ENCODE measurements around the gene RACK1.
A peak's percentile ranks its signal among the peaks of the same experiment; 100 is the strongest.

Gene RACK1

DNA sequence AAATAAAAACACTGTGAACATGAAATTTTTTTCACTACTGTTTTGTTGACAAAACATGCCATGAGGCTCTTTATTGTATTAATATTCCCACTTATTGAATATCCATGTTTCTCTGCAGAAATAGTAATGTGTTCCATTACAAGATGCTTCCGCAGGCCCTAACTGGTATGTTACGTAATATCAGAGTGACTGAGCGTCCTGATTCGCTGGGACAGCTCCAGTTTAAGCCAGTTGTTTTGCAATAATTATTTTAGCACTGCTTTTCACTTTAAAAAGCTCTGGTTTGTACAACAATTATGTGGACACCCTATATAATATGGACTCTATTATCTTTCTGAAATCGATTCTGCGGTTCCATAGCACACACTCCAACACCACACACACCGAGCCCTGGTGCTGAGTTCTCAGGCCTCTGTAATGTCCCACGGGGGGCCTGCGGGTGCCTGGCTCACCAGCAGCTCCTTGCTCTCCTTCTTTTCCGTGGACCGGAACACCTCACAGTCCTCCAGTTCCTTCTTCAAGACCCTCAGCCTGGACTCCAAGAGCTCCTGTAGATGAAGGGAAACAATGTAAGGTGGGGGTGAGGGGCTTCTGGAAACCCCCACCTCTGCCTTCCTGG is 40.5 kb downstream of the RACK1 start:
- H3K27me3 ChIP-seq (ENCODE audit: insufficient read depth, low read length) = no peaks in the 10 kb centered on the region; the same call in 1 of the 2 replicates
- peaks cover 10% of the 10 kb centered on the region for H3K4me1 ChIP-seq (ENCODE audit: control insufficient read depth, insufficient read depth, low read length, unreplicated experiment)
- peak overlapping the region; percentile 82; the same call in 1 of the 2 replicates for H3K4me3 ChIP-seq (ENCODE audit: low read depth, low read length)
- no peaks in the 10 kb centered on the region for H3K36me3 ChIP-seq (ENCODE audit: insufficient read depth, low read length)
- no peak overlapping the region for H3K27ac ChIP-seq (ENCODE audit: low read depth, low read length)
- H3K79me2 ChIP-seq (ENCODE audit: control insufficient read depth, insufficient read depth, low read length, unreplicated experiment) = no peaks in the 10 kb centered on the region
- H2AFZ ChIP-seq (ENCODE audit: low read length, unreplicated experiment) = no peak overlapping the region

DNA sequence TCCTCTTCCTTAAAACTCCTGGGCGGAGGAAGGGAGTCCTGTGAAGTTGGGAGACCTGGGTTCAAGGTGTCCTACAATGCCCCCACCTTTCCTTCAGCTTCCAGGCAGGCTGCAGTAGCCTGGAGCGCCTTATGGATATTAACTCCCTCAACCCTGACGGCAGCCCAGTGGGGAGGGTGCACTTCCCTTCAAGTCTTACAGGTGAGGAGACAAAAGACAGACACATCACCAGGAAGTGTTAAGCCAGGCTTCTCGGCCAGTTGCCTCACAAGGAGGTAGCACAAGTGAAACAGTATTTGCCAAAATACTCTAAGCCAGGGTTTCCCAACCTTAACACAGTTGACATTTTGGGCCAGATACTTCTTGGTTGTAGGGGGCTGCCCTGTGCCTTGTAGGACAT is 42.9 kb downstream of the RACK1 start:
- peaks cover 14% of the 10 kb centered on the region for H3K4me1 ChIP-seq (ENCODE audit: control insufficient read depth, insufficient read depth, low read length, unreplicated experiment)
- no peaks in the 10 kb centered on the region; the same call in 1 of the 2 replicates for H3K27me3 ChIP-seq (ENCODE audit: insufficient read depth, low read length)
- H3K36me3 ChIP-seq (ENCODE audit: insufficient read depth, low read length) = no peaks in the 10 kb centered on the region
- H3K27ac ChIP-seq (ENCODE audit: low read depth, low read length) = no peak overlapping the region
- no peak overlapping the region for H2AFZ ChIP-seq (ENCODE audit: low read length, unreplicated experiment)
- H3K4me3 ChIP-seq (ENCODE audit: low read depth, low read length) = no peak overlapping the region
- no peaks in the 10 kb centered on the region for H3K79me2 ChIP-seq (ENCODE audit: control insufficient read depth, insufficient read depth, low read length, unreplicated experiment)

DNA sequence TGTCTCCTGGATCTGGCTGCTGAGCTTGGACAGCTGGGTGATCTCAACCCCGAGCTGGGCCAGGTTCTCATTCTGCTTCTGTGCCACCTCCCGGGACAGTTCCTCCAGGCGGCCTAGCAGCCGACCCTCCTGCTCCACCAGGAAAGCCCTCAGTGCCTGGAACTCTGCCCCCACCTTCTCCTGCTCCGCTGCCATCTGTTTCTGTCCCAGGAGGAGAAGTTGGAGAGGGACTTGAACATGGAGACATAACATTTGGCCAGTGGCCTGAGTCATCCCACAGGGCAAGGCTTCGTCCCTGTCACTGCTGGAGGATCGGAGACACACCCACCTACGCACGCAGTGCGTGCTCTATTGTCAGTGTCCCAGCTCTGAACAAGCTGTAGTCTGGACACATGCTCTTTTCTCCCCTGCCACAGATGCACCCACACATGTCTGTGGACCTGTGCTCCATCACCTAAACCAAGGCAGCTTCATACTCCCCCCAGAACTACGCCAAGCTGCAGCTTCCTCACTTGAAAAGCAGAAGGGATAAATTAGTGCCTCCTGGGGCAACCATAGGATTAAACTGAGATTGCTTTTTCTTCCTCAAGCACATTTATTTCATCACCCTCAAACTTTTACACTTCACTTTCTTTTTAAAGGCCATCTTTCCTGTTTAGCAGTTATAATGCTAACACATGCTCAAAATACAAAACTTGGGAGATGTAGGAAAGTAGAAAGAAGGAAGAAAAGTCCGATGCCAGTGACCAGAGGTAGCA is 43.6 kb downstream of the RACK1 start:
- Histone ChIP-seq H3K79me2 (ENCODE audit: control insufficient read depth, insufficient read depth, low read length, unreplicated experiment) (no peaks in the 10 kb centered on the region), H3K27ac (ENCODE audit: low read depth, low read length) (no peak overlapping the region), H3K36me3 (ENCODE audit: insufficient read depth, low read length) (no peaks in the 10 kb centered on the region), H3K4me1 (ENCODE audit: control insufficient read depth, insufficient read depth, low read length, unreplicated experiment) (peaks cover 14% of the 10 kb centered on the region), H3K4me3 (ENCODE audit: low read depth, low read length) (no peak overlapping the region), H3K27me3 (ENCODE audit: insufficient read depth, low read length) (no peaks in the 10 kb centered on the region), H2AFZ (ENCODE audit: low read length, unreplicated experiment) (no peak overlapping the region)

DNA sequence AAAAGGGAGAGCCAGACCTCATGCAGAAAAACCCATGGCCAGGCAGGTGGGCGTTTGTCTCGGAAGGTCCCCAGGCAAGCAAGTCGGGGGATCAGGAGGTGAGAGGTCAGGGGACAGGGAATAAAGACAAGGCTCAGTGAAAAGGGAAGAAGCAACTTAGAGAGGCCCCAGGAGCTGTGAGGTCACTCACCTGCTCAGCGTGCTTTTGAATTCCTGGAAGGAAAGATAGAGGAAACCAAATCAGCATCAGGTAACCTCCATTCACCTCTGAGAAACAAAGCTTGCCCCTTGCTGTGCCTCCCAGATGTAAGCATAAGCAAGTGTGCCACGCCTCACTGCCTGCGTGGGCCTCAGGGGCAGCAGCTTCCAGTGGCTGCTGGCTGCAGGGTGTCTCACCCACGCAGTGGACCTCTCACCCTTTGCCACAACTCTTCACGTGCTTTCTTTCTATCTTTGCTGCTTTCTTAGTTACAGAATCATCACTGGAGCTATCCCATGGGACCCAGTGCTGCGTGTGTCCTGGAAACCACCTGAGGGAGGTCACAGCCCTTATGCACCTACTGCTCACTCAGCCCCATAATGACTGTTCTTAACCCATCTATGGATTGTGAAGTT is 44.7 kb downstream of the RACK1 start:
- Histone ChIP-seq H3K79me2 (ENCODE audit: control insufficient read depth, insufficient read depth, low read length, unreplicated experiment) (no peaks in the 10 kb centered on the region), H3K36me3 (ENCODE audit: insufficient read depth, low read length) (no peaks in the 10 kb centered on the region), H3K27me3 (ENCODE audit: insufficient read depth, low read length) (no peaks in the 10 kb centered on the region), H3K27ac (ENCODE audit: low read depth, low read length) (no peak overlapping the region), H3K4me1 (ENCODE audit: control insufficient read depth, insufficient read depth, low read length, unreplicated experiment) (peaks cover 14% of the 10 kb centered on the region), H3K4me3 (ENCODE audit: low read depth, low read length) (no peak overlapping the region), H2AFZ (ENCODE audit: low read length, unreplicated experiment) (no peak overlapping the region)

DNA sequence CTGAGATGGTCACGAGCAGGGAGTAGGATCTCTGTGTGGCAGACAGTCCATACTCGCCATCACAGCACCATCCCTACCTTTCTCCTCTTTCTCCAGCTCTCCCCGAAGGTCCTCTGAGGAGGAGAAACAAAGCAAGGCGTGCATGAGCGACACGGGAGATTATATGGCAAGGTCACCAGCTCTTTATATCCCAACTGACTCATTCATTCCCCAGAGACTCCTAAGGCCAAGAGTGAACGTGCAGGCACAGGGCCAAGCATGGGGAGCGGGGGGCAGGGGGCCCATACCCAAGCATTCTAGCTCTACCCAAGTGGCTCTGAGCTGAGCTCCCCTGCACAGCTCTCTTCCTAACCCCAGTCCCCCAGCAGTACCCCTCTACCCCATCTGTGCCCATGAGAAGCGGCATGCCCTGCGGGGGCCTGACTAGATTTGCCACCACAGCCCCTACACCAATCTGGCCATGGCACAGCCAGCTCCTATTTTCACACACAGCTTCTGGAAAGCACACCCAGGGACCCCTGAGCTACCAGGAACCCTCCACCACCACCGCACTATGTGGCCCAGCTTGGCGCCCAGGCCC is 45.5 kb downstream of the RACK1 start:
- Histone ChIP-seq H3K36me3 (ENCODE audit: insufficient read depth, low read length) (no peaks in the 10 kb centered on the region), H3K27ac (ENCODE audit: low read depth, low read length) (no peak overlapping the region), H3K4me3 (ENCODE audit: low read depth, low read length) (no peak overlapping the region), H2AFZ (ENCODE audit: low read length, unreplicated experiment) (no peak overlapping the region), H3K27me3 (ENCODE audit: insufficient read depth, low read length) (no peaks in the 10 kb centered on the region), H3K4me1 (ENCODE audit: control insufficient read depth, insufficient read depth, low read length, unreplicated experiment) (peaks cover 14% of the 10 kb centered on the region), H3K79me2 (ENCODE audit: control insufficient read depth, insufficient read depth, low read length, unreplicated experiment) (no peaks in the 10 kb centered on the region)

DNA sequence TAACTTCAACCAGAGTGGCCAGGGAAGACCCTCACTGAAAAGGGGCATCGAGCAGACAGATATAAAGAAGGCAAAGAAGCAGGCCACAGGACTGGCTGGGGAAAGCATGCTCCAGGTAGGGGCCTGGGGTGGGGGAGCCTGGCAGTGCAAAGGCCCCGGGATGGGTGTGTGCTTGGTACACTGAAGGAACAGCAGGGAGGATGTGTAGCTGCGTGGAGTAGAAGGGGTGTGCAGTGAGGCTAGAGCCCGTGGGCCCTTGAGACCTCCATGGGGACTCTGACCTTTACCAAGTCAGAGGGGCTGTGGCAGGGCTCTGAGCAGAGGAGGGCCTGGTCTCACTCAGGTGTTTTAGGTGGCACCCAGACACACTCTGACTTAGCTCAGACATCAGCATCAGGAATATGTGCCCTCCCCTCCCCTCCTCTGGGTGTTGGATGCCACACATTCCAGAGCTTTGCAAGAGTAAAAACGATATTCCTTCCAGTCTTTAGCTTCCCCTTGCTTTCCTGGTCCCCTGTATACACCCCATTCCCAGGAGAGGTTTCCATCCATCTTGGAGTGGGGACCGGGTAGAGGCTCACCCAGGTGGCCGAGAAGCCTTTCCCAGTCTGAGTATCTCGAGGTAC is 46.3 kb downstream of the RACK1 start:
- H3K36me3 ChIP-seq (ENCODE audit: insufficient read depth, low read length) = no peaks in the 10 kb centered on the region
- H3K27me3 ChIP-seq (ENCODE audit: insufficient read depth, low read length) = no peaks in the 10 kb centered on the region
- H3K27ac ChIP-seq (ENCODE audit: low read depth, low read length) = no peak overlapping the region
- no peak overlapping the region for H2AFZ ChIP-seq (ENCODE audit: low read length, unreplicated experiment)
- H3K79me2 ChIP-seq (ENCODE audit: control insufficient read depth, insufficient read depth, low read length, unreplicated experiment) = no peaks in the 10 kb centered on the region
- peaks cover 19% of the 10 kb centered on the region for H3K4me1 ChIP-seq (ENCODE audit: control insufficient read depth, insufficient read depth, low read length, unreplicated experiment)
- H3K4me3 ChIP-seq (ENCODE audit: low read depth, low read length) = no peak overlapping the region

- no peak overlapping the region for H3K4me3 ChIP-seq (ENCODE audit: low read depth, low read length)
- no peak overlapping the region for H2AFZ ChIP-seq (ENCODE audit: low read length, unreplicated experiment)
- H3K79me2 ChIP-seq (ENCODE audit: control insufficient read depth, insufficient read depth, low read length, unreplicated experiment) = no peaks in the 10 kb centered on the region
- peaks cover 21% of the 10 kb centered on the region for H3K4me1 ChIP-seq (ENCODE audit: control insufficient read depth, insufficient read depth, low read length, unreplicated experiment)
- H3K36me3 ChIP-seq (ENCODE audit: insufficient read depth, low read length) = no peaks in the 10 kb centered on the region
- no peaks in the 10 kb centered on the region for H3K27me3 ChIP-seq (ENCODE audit: insufficient read depth, low read length)
- H3K27ac ChIP-seq (ENCODE audit: low read depth, low read length) = no peak overlapping the region
These were observed 48.4 kb downstream of the RACK1 start for GRCh38 chr5:181195249-181195761.

DNA sequence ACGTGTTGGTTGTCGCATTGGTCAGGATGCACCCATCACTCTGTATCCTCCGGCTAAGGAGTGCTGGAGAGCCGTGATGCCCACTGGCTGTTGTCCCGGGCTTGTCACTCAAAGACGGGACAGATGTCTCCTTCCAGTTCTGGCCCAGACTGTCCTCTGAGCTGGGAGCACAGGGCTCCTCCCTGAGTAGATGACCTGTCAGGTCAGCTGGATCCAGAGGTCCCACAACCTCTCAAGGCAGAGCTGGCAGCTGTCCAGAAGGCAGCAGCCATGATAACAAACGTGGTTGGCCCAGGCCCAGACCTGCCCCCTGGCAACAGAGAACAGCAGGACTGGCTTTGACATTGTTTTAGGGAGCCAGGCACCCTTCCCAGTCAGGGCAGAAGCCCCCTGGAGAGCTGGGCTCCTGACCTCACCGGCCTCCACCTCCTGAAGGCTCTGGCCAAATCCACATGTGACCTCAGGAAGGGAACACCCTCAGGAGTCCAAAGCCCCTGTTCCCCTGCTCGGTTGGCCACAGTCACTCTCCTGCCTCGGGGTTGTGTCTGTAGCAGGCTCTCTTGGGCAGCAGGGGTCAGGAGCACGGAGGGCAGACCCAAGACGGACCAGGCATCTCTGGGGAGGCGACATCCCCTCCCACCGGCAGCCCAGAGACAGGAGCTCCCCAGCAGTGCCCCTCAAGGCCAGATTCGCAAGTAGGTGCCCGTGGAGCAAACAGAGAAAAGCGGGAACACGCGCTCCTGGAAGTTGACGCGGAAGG is 49.0 kb downstream of the RACK1 start:
- H3K4me1 ChIP-seq (ENCODE audit: control insufficient read depth, insufficient read depth, low read length, unreplicated experiment) = peaks cover 27% of the 10 kb centered on the region
- H3K79me2 ChIP-seq (ENCODE audit: control insufficient read depth, insufficient read depth, low read length, unreplicated experiment) = no peaks in the 10 kb centered on the region
- no peak overlapping the region for H3K4me3 ChIP-seq (ENCODE audit: low read depth, low read length)
- H2AFZ ChIP-seq (ENCODE audit: low read length, unreplicated experiment) = no peak overlapping the region
- H3K27ac ChIP-seq (ENCODE audit: low read depth, low read length) = no peak overlapping the region
- no peaks in the 10 kb centered on the region; the same call in 1 of the 2 replicates for H3K27me3 ChIP-seq (ENCODE audit: insufficient read depth, low read length)
- H3K36me3 ChIP-seq (ENCODE audit: insufficient read depth, low read length) = no peaks in the 10 kb centered on the region

- H3K79me2 ChIP-seq (ENCODE audit: control insufficient read depth, insufficient read depth, low read length, unreplicated experiment) = no peaks in the 10 kb centered on the region
- H2AFZ ChIP-seq (ENCODE audit: low read length, unreplicated experiment) = no peak overlapping the region
- no peak overlapping the region for H3K4me3 ChIP-seq (ENCODE audit: low read depth, low read length)
- H3K4me1 ChIP-seq (ENCODE audit: control insufficient read depth, insufficient read depth, low read length, unreplicated experiment) = peaks cover 26% of the 10 kb centered on the region
- H3K27me3 ChIP-seq (ENCODE audit: insufficient read depth, low read length) = no peaks in the 10 kb centered on the region; the same call in 1 of the 2 replicates
- no peaks in the 10 kb centered on the region for H3K36me3 ChIP-seq (ENCODE audit: insufficient read depth, low read length)
- no peak overlapping the region for H3K27ac ChIP-seq (ENCODE audit: low read depth, low read length)
These were observed 50.0 kb downstream of the RACK1 start for GRCh38 chr5:181193656-181194055.

Measured in ACC112 (cell line).